GM18858 (cell line): Measurements from ENCODE around the gene CYP2R1.
A peak's percentile ranks its signal among the peaks of the same experiment; 100 is the strongest.

ENCODE experiments used
- ATAC-seq: cut with Tn5 transposase; IDR thresholded peaks from one replicate; pipeline ENCODE4 v1.9.1; 2021; ENCODE audit not compliant: unreplicated experiment

CYP2R1 gene, protein sequence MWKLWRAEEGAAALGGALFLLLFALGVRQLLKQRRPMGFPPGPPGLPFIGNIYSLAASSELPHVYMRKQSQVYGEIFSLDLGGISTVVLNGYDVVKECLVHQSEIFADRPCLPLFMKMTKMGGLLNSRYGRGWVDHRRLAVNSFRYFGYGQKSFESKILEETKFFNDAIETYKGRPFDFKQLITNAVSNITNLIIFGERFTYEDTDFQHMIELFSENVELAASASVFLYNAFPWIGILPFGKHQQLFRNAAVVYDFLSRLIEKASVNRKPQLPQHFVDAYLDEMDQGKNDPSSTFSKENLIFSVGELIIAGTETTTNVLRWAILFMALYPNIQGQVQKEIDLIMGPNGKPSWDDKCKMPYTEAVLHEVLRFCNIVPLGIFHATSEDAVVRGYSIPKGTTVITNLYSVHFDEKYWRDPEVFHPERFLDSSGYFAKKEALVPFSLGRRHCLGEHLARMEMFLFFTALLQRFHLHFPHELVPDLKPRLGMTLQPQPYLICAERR

DNA sequence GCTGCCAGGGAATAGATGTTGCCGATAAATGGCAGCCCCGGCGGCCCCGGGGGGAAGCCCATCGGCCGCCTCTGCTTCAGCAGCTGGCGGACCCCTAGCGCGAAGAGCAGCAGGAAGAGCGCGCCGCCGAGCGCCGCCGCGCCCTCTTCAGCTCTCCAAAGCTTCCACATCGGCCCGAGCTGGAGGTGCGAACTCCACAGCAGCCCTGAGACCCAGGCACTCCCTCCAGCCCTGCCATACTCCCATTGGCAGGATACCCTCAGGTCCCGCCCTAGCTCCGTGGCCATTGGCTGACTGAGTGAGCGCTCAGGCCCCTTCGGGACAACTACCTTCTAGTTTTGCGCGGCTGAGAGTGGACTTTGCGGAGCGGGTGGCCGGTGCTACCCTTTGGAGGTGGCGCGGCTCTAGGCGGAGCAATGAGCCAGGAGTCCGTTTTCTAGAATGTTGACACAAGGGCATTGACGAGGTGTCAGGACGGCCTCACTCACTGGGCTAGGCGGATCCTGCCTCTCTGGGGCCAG is at the start of gene CYP2R1:
Gene CYP2R1, minus strand, starts transcription at position 196 of the 521 bp plus-strand sequence. Its CDS starts 26 bp downstream, at position 170.
- peak; percentile 92 for ATAC-seq

DNA sequence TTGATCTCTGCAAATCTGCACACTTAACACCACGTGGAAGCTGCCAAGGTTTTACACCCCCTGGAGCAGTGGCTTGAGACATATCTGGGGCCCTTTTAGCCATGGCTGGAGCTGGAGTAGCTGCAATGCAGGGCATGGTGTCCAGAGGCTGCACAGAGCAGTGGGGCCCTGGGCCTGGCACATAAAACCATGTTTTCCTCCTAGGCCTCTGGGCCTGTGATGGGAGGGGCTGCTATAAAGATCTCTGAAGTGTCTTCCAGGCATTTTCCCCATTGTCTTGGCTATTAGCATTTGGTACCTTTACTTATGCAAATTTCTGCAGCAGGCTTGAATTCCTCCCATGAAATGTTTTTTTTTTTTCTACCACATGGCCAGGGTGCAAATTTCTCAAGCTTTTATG is 46.9 kb upstream of the CYP2R1 start:
- ATAC-seq = no peak

DNA sequence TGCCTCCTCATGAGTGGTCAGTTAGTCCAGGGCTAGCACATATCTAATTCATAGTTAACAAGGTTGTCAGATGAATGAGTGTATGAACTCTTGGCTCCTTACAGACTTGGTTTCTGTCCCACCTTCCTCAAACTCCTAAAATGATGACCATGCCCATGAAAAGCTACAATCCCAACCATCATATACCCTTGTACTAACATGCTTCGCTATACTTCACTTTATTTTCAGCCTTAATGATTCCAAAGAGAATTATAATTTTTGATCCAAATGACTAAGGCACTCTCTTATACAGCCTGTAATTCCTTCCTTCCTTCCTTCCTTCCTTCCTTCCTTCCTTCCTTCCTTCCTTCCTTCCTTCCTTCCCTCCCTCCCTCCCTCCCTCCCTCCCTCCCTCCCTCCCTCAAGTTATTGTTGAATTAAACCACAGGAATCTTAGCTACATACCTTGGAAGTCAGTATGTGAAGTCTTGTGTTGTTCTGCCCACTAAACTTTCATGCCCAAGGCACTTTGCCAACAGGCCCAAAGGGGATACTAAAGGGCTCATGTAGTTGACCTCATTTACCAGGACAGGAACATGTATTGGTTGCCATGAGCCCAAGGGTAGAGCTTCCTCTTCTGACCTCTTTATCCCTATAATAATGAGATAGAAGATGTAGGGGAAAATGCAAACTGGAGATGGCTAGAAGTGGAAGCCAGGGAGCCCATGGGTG is 42.8 kb upstream of the CYP2R1 start:
- ATAC-seq = no peak

DNA sequence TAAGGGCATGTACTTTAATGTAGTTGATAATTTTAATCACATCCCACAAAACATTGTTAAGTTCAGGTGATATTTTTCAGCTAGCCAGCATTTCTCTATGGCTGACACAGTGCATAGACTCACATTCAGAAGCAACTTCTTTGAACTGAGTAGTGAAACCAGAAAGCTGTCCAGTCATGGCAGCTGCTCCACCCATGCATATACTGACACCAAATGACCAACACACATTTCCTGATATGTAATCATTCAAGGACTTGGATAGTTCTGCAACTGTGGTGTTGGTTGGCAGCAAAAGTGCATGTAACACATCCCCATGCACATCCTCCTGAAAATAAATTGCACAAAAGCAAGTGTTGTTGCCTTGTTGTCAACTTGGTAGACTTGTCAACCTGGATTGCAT is 40.4 kb upstream of the CYP2R1 start:
- ATAC-seq = no peak

DNA sequence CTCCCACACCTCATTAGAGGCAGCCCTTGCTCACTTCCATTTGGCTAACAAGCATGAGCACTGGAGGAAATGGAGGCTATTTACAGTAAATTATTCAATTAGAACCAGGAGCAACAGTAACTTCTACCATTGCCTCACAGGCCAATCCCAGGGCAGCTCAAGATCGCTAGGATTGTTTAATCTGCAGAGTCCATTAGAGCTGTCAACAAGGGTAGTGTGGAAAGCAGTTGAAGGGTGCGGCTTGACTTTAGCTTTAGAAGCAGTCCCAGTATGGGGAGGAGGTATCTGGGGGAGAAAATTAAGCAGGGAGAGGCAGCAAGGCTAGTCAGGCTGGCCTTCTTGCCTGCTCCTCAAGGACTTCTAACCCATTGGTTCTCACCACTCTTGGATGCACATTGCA is 38.3 kb upstream of the CYP2R1 start:
- no peak for ATAC-seq

DNA sequence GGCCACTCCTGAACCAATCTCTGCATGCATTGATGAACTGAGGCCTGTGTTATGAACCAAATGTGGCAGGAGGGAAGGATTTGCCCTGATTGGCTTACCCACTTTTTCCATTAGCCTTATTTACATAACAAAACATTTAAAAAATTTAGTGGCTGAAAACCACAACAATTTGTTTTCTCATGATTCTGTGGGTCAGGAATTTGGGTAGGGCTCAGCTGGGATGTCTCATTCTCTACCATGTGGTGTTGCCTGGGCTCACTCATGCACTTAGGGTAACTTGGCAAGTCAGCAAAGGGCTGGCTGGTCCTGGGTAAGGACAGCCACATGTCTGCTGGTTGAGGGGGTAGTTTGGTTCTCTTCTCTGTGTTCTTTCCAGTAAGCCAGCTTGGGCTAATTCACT is 35.1 kb upstream of the CYP2R1 start:
- ATAC-seq = no peak

DNA sequence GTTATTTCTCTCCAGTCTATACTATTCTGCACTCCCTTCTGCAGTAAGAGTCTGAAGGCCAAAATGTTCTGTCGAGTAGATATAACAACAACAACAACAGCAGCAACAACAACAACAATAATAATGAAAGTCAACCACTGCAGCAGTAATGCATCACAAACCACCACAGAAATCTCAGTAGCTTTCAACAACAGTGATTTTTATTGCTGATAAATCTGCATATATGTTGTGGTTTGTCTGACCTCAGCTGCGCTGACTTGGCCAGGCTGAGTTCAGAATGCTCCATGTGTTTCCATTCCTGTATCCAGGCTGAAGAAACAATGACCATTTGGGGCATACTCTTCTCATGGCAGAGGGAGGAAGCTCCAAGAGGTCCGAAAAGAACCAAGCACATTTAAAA is 32.3 kb upstream of the CYP2R1 start:
- ATAC-seq = no peak

DNA sequence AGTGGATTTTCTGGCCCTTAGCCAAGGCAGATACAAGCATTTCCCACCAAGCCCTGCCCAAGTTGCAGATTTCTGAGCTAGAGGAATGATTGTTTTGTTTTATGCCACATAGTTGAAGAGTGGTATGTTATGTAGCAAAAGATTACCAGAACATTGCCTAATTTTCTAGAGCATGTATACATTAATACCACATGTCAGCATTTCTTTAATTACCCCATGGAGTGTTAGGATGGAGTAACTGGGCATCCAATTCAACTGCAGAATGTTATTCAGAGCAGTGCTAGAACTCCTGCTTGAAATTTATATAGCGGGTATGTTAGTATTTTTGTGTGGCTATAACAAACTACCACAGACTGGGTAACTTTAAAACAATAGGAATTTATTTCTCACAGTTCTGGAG is 24.4 kb upstream of the CYP2R1 start:
- ATAC-seq = no peak

DNA sequence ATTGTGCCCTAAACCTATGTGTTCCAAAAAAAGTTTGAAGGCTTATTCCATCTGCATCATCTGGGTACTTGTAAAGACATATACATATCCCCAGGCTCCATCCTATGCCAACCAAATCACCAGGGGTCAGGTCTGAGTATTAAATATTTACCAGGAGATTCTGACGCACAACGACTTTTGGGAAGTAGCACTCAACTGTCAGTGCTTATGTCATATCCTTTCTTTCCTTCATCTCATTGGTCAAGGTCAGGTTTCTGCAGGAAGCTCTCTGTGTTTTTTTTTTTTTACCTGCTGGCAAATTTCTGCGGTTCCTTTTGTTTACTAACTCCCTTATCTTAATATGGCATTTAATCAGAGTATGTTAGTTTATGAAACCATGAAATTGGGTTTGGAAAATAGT is 22.5 kb upstream of the CYP2R1 start:
- no peak for ATAC-seq

DNA sequence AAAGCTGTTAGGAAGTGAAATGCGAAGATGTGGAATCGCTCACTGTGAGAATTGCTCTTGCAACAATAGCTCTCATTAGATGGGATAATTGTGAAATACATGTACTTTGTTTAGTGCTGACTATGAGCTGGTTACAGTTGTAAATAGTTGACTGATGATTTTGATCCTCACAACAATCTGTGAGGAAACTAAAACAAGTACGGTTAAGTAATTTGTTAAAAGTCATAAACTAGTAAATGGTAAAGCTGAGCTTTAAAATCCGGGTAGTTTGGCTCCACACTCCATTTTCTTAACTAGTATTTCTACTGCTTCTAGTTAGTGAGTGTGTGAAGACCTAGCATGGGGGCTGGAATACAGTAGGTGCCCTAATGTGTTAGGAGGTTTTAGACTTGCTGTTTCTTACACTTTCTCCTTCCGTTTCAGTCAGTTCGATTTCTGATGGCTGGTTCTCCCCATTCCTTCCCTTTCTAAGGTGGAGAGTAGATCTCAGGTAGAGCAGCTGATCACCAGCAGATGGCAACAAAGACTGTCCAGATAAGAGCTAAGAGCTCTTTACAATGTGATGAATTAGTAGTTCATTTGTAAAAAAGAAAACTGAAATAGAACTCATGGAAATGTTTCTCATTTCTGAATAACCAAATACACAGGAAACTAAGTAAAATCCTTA is 16.3 kb upstream of the CYP2R1 start:
- peak; percentile 24 for ATAC-seq

DNA sequence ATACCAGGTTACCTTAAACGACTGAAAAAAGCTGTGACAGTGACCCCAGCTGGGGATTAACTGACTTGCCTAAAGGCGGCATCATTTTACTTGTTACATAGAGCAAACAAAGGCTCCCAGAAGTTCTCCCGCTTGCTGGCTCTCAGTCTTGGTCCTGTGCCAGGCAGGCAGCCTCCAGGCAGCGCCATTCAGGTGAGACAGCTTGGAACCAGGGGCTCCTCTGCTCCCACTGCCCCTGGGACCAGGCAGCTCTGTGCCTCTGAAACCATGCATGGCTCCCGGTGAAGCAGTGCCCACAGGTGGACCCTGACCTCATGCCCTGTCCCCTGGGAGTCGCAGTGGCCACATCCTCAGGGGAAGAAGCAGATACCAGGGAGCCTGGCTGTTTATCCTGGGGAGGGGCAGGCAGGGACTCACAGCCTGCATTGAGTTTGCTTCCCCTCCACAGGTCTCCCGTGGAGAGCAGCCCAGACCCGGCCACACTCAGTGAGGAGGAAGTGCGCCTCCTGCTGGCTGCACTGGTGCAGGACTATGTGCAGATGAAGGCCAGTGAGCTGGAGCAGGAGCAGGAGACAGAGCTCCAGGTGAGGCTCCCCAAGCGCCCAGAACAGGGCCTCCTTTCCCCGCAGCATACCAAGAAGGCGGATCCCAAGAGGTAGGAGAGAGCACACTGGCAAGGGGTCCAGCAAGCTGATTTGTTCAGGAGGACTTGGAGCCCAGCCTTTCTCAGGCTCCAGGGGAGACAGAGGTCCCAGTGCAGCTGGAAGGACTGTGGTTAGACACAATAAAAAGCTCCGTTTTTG is 15.6 kb upstream of the CYP2R1 start:
- peak; percentile 38 for ATAC-seq

DNA sequence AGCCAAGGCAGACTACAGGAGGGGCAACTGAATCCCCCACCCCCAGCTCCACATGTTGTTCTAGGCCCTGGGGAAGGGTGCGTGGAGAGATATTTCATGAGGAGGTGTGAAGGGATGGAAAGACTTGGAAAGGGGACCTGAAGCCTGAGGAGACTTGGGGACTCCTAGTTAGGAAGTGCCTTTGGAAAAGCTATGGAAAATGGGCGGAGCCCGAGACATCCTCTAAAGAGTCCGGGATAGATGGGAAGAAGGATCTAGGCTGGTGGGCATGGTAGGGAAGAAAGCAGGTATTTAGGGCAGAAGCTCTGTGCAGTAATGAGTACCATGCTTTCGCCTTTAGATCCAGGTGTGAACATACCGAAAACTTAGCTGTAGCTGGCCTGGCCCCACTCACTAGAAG is 15.0 kb upstream of the CYP2R1 start:
- no peak for ATAC-seq

DNA sequence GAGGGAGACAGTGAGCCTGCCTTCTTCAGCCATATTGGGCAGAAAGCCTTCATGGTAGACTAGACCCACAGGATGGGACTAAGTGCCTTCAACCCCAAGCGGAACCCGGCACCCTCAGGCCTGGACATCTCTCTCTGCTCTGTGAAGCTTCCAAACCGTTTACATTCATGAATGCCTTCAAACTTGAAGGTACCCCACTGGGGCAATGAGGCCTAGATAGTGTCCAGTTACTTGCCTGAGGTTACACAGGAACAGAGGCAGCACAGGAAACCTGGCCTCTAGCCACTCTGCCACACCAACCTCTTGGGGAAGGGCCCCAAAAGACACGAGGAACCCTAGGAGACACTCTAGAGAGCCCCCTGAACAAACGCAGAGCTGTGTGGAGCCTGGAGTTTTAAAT is 14.5 kb upstream of the CYP2R1 start:
- ATAC-seq = no peak

DNA sequence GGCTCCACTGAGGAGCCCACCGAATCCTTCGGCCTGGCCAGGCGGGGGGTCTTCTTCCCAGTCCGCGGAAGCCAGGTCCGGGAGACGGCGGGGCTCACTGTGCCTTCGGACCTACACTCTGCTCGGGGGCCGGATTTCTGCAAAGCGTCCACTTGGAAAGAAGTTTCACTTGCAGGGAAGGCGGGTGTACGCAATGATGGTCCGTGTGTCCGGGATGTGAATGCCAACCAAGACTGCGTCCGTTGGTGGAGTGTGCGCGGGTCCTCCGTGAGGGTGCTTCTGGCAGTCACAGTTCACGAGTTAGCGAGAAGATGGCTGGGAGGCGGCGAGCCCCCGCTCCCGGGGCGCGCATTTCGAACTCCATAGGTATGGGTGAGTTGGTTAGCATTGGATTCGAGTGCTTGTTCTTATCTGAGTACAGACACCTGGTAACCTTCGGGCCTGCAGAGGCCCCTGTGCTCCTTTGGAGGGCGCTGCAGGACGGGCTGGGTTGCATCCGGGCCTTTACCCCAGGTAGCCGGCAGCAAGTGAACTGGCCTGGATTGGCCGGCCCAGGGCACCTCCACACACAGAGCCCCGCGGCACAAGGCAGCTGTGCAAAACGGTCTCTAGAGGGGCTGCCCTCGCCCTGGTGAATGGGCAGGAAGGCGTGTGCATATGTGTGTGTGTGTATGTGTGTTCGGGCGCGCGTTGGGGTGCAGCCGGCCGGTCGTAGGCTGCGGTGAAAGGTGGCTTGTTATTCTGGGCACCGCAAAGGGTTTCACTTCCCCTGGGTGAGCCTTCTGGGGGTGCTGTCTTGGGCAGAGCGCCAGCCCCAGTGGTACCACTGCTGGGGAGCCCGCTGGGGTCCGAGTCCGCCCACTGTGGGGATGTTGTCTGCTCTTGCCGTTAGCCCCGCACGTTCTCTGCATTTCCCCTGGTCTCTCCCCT is 13.3 kb upstream of the CYP2R1 start:
- peak; percentile 53 for ATAC-seq

DNA sequence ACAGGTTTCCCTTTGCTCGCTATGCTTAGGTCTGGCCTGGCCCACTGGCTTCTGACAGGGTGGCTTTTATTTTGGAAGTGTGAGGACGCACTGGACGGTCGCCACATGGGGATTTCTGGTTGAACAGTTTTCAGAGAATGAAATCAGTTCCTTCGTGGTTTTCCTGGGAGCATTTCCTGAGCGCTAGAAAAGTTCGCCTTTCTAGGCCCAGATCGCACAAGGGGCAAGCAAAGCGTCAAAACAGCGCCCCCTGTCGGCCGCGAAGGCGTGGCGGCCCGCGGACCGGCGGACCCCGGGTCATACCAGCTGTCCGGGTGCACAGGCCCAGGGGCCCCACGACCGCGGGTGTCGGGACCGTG is 12.7 kb upstream of the CYP2R1 start:
- ATAC-seq = peak; percentile 36

DNA sequence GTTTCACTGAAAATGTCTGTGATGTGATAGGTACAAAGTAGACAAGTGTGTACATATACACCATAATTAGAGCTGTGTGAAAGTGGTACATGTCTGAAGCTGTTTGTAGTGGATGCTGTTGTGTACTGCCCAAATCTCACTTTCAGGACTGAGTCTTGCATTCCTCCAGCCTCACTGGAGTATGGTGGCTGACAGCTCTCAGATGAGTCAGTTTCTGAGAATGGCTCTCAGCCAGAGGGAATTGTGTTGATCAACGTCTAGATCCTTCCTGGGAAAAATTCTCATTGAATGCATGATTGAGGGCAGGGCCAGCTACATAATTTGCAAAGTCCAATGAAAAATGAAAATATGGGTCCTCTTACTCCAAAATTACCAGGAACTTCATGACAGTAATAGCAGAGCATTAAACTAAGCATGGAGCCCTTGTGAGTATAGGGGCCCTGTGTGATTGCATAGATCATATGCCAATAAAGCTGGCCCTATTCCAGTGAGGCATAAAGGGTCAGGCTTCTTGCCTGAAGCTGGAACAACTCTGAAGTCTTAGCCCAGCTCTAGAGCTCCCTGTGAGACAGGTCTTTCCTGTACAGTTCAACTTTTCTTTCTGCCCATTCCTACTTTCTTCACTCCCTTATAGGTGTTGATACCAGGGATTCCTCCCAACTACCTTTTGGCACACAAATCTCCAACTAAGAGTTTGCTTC is 10.8 kb upstream of the CYP2R1 start:
- no peak for ATAC-seq

DNA sequence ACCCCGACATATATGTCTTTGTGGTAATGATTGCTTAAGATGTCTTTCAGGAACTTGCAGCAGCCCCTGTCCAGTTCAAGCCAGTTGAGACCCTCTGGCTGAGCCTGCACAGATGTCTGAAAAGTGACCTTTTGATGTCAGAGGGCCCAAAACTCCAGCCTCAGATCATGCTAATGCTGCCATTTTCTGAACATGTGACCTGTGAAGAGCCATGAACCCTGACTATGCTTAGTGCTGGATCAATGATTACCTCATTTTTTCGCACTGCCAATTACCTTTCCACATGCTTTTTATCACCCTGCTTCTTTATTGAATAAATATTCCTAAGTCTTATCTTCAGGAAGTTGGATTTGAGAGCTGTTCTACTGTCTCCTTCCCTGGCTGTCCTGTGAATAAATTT is 6.9 kb upstream of the CYP2R1 start:
- ATAC-seq = no peak

DNA sequence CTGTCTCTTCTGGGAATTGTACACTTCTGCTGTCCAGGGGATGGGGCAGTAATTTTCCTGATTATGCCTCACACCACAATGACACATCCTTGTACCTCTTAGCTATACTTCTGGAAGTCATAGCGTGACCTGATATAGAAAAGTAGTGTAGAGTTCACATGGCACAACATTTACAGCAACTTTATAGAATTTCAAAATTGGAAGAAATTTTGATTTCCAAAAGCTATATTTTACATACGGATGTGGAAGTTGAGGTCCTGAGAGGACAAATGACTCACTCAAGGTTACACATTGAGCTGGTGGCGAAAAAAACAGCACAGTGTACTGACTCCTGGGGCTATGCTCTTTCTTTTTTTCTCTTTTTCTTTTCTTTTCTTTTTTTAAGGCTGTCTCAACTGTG is 6.3 kb upstream of the CYP2R1 start:
- ATAC-seq = no peak
